ENCODE results near the gene PTGR1.
"Not testable (repeated sequence)": the region's sequence is repeated elsewhere in the genome, so short reads cannot be mapped to it uniquely, and the experiment has no call there.

PTGR1 gene

GRCh38 chr9:111599092-111599954 lies at the start of gene PTGR1:
PTGR1 (minus strand) TSS chr9:111599647; CDS start chr9:111597422, 2,225 bp downstream.
- DNase-seq (ENCODE audit: low read depth), result no peak

DNA sequence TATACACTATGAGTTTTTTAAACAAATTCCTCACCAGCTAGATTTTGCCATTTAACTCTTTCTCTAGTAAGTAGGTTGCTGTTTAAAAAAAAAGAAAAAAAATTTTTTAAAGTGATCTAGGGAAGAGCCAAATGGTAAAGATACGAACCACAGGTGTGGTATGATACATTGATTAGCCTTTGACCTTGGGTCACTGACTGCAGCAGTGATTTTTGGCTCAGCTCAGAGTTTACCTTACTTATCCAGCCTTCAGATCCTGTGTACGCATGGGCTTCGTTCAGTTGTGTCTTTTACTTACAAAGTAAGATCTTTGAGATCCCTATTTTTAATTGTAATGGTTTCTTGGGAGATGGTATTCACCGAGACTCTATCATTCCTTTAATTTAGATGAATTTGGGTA lies 49.6 kb upstream of the PTGR1 start:
- no peak for DNase-seq (ENCODE audit: low read depth)

DNA sequence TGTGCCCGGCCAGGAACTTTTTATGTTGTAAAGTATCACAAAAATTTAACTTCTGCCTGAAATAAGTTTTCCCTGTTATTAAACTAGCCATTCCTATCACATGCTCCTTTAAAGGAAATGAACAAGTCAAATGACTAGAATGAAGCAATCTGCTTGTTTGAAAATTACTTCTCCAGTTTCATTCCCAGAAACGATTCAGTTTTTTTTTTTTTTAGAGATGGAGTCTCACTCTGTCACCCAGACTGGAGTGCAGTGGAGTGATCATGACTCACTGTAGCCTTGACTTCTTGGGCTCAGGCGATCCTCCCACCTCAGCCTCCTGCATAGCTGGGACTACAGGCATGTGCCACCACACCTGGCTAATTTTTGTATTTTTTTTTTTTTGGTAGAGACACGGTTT lies 48.6 kb upstream of the PTGR1 start:
- DNase-seq (ENCODE audit: low read depth), result no peak

- DNase-seq (ENCODE audit: low read depth), result no peak
These were observed 47.0 kb upstream of the PTGR1 start for GRCh38 chr9:111646417-111646816.

DNA sequence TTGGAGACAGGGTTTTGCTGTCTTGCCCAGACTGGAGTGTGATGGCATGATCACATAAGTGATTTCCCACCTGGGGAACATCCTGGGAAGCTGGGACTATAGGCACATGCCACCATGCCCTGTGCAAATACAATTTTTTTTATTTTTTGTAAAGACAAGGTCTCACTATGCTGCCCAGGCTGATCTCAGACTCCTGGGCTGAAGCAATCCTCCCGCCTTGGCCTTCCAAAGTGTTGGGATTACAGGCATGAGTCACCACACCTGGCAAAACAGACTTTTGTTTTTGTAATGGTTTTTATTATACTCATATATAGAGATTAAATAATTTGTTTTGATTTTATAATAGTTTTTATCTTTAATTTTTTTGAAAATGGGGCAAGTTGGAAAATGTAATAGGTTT lies 46.4 kb upstream of the PTGR1 start:
- no peak for DNase-seq (ENCODE audit: low read depth)

DNA sequence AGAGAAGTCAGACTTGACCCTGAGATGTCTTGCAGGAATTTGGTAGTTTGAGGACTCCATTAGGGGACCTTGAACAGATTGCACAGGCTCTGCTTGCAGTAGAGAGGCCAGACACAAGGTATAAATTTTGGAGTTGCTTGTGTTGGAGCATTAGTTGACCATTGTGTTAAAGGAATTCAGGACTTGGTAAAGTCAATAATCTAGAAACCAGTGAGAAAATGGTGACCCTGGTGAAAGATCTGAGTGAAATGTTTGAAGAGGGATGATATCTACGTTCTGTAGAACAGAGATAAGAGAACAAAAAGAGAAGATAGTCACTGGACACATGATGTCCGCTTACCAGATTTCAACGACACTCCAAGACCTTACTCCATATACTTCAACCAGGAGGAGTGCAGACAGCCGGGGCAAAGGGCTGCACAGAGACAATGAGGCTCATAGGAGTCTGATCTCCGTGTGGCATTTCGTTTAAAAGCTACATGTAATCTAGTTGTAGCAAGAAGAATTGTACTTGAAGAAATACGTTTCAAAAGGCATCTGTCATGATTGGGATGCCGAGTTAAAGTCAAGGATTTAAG lies 44.8 kb upstream of the PTGR1 start:
- no peak for DNase-seq (ENCODE audit: low read depth)

- DNase-seq (ENCODE audit: low read depth), result no peak
These were observed 38.0 kb upstream of the PTGR1 start for GRCh38 chr9:111637421-111637950.

GRCh38 chr9:111634860-111635259 lies 35.4 kb upstream of the PTGR1 start:
- no peak for DNase-seq (ENCODE audit: low read depth)

- no peak for DNase-seq (ENCODE audit: low read depth)
These were observed 33.9 kb upstream of the PTGR1 start for GRCh38 chr9:111633389-111633736.

DNA sequence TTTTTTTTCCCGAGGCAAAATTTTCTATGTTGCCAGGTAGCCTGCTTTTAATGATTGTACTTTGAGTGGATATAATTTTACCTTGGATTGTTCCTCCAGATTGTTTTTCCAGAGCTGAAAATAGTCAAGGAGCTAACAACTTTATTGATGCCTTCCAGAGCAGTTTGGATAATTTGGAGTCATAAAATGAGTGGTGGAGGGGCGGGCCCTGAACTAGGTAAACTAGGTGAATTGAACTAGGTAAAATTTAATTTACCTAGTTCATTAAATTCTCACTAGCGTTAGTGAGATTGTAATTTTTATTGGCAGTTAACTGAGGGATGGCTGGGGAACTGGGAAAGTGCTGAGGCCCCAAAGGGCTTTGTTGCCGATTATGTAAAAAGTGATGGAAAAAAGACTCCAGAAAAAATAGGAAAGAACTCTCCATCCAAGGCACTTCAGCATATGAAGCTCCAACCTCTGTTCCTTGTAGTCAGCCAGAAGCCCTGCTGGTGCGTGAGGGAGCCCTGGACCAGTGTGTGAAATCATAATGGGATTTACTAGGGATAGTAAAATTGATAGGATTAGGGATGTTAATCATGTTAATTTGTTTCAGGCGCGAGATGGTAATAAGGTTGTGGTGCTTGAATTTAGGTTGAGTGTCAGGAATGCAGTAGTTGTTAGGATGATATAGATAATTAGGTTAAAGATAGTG lies 33.4 kb upstream of the PTGR1 start:
- no peak for DNase-seq (ENCODE audit: low read depth)

DNA sequence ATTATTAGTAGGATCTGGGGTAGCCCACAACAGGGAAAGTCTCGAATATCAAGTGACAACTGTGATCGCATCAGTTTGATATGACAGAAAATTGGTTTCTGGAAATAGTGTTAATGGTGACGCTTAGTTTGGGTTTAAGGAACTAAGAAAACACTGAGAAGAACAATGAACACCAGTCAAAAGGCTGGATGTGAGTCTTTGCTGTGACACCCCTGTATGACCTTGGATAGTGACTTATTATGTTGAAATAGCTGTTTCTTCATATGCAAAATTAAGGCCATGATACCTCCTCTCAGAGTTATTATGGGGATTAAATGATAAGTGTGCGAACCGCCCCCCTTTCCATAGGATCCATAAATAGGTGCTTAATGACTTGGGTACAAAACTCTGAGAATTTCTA lies 32.6 kb upstream of the PTGR1 start:
- DNase-seq (ENCODE audit: low read depth), result no peak

- peak; percentile 89 for DNase-seq (ENCODE audit: low read depth)
These were observed 31.9 kb upstream of the PTGR1 start, which contains the start of gene DNAJC25 for GRCh38 chr9:111631214-111631971. DNAJC25 (plus strand) TSS chr9:111631334; CDS start chr9:111631408, 74 bp downstream.

DNA sequence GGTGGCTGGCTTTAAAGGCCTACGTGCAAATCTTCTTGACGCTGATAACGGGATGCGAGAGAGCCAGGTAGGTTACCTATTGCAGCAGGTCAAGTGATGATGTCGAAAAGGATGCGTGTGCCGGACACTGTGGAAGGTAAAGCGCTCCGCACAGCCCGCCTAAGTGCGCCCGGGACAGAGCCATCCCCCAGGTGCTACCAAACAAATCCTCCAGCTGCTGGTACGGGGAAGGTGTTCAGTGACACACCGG lies 31.4 kb upstream of the PTGR1 start:
- DNase-seq (ENCODE audit: low read depth), result no peak

DNA sequence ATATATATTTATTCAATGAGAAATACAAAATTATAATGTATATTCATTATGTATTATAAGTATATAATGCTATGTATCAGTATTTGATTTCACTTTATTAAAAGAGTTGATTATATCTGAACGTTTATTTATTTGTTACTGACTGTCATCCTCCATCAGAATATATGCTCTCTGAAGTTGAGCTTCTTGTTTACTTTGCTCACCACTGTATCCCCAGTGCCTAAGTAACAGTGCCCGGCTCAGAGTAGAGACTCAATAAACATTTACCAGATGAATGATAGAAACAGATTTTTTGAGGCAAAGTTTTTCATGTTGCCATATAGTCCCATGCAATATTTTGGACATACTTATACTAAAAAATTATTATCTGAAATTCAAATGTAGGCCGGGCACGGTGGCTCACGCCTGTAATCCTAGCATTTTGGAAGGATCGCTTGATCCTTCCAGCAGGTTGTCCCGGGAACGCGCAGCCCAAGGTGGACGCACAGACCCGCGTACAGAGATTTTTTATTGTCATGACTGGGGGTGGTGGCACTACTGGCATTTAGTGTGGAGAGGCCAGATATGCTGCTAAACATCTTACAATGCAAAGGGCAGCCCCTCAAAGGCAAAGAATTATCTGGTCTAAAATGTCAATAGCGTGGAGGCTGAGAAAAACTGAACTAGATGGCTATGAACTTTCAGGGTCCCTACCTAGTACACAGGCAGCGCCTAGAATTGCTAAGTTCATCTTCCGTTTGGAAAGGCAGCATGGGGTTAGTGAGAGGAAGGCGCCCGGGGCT lies 30.9 kb upstream of the PTGR1 start:
- DNase-seq (ENCODE audit: low read depth), result no peak

- DNase-seq (ENCODE audit: low read depth), result no peak
These were observed 29.0 kb upstream of the PTGR1 start for GRCh38 chr9:111628411-111628810.

GRCh38 chr9:111627260-111627963 lies 28.0 kb upstream of the PTGR1 start:
- DNase-seq (ENCODE audit: low read depth), result no peak

- DNase-seq (ENCODE audit: low read depth), result no peak
These were observed 23.2 kb upstream of the PTGR1 start for GRCh38 chr9:111622626-111623025.

GRCh38 chr9:111621895-111622480 lies 22.5 kb upstream of the PTGR1 start:
- no peak for DNase-seq (ENCODE audit: low read depth)

GRCh38 chr9:111617349-111617748 lies 17.9 kb upstream of the PTGR1 start:
- not testable (repeated sequence) for DNase-seq (ENCODE audit: low read depth)

GRCh38 chr9:111615928-111616327 lies 16.5 kb upstream of the PTGR1 start:
- DNase-seq (ENCODE audit: low read depth), result no peak

Data from stimulated activated CD8-positive, alpha-beta memory T cell treated with anti-CD3 and anti-CD28 coated beads, Interleukin-15, amount 100 ng/mL, for 24 hours (primary cell).